Smooth muscle cell (in vitro differentiated cells): ENCODE data around the gene IL15. TPM values are rescaled to one million over a fixed set of nuclear protein-coding genes. Genes with fewer than 3 reads are reported as not detected.

Experiments
- DNase-seq: peaks from one replicate; lab custom pipeline; 2025; ENCODE audit not compliant: unreplicated experiment; lab: John Stamatoyannopoulos, UW
- H2AFZ ChIP-seq: fragments of 200-600 bp; sonication (generic); 2 replicates; pipeline ENCODE4 v1.6.0; 2016; ENCODE audit warnings: antibody characterized with exemption, low read depth, mild to moderate bottlenecking
- H3F3A ChIP-seq: fragments of 200-600 bp; sonication (generic); 2 replicates; pipeline ENCODE4 v1.6.0; 2017; ENCODE audit warnings: antibody characterized with exemption, low read depth
- H3K27ac ChIP-seq: fragments of 200-600 bp; sonication (generic); 2 replicates; pipeline ENCODE4 v1.5.1; 2016; ENCODE audit warnings: low read depth, mild to moderate bottlenecking
- H3K27me3 ChIP-seq: fragments of 200-600 bp; sonication (generic); 2 replicates; pipeline ENCODE4 v1.6.1; 2016; ENCODE audit warnings: low read depth, mild to moderate bottlenecking
- H3K36me3 ChIP-seq: fragments of 200-600 bp; sonication (generic); 2 replicates; pipeline ENCODE4 v1.5.1; 2016; ENCODE audit warnings: low read depth
- H3K4me1 ChIP-seq: fragments of 200-600 bp; sonication (generic); 2 replicates; pipeline ENCODE4 v1.5.1; 2016; ENCODE audit warnings: low read depth
- H3K4me2 ChIP-seq: fragments of 200-600 bp; sonication (generic); 2 replicates; pipeline ENCODE4 v1.6.0; 2016; ENCODE audit warnings: mild to moderate bottlenecking
- H3K4me3 ChIP-seq: fragments of 200-600 bp; sonication (generic); 2 replicates; pipeline ENCODE4 v1.5.1; 2016; ENCODE audit warnings: mild to moderate bottlenecking
- H3K79me2 ChIP-seq: fragments of 200-600 bp; sonication (generic); 2 replicates; pipeline ENCODE4 v1.6.0; 2016; ENCODE audit warnings: low read depth, mild to moderate bottlenecking
- H3K9ac ChIP-seq: fragments of 200-600 bp; sonication (generic); 2 replicates; pipeline ENCODE4 v1.6.0; 2016; ENCODE audit warnings: low read depth
- H3K9me3 ChIP-seq: fragments of 200-600 bp; sonication (generic); replicated peaks from 2 replicates; pipeline ENCODE4 v1.5.1; 2016; ENCODE audit warnings: low read depth
- H4K20me1 ChIP-seq: fragments of 200-600 bp; sonication (generic); 2 replicates; pipeline ENCODE4 v1.6.0; 2016; ENCODE audit warnings: low read depth
- CTCF ChIP-seq: fragments of 200-600 bp; sonication (generic); IDR thresholded peaks from 2 replicates; pipeline ENCODE4 v1.5.1; 2017; ENCODE audit warnings: borderline replicate concordance, mild to moderate bottlenecking, antibody characterized with exemption; ENCODE audit not compliant: insufficient read depth, poor library complexity, severe bottlenecking
- WGBS: methylation state at CpG from one replicate; pipeline ENCODE4 v1.1.7; 2016; ENCODE audit warnings: low lambda C conversion rate; 5-methylcytosine and 5-hydroxymethylcytosine counted together
- polyA plus RNA-seq: library from polyadenylated mRNA; unstranded; fragments of >200 nt; fragmentation: Nextera tagmentation; extraction: Ambion mirVana; gene quantifications from 2 replicates; pipeline ENCODE4 v1.2.1, GENCODE V29; 2016
- total RNA-seq: library from RNA; depleted of rRNA; stranded (reverse); fragments of >200 nt; gene quantifications from 2 replicates; pipeline ENCODE4 v1.2.3, GENCODE V29; 2014

Gene IL15
- total and polyA plus RNA-seq, 2 experiments from 2014 or later = 0.73 to 2.2 TPM

DNA sequence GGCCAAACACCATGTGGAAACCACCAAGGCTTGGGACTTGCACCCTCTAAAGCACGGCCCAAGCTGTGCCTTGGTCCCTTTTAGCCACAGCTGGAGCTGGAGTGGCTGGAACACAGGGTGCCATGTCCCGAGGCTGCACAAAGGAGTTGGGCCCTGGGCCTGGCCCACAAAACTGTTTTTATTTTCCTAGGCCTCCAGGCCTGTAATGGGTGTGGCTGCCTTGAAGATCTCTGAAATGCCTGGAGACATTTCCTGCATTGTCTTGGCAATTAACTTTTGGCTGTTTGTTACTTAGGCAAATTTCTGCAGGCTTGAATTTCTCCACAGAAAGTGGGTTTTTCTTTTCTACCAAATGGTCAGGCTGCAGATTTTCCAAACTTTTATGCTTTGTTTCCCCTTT is 55.7 kb downstream of the IL15 start:
- H2AFZ ChIP-seq = no peak overlapping the region
- 80% methylated on average over 2 of the region's 2 CpGs for WGBS

GRCh38 chr4:141697116-141697515 is 60.7 kb downstream of the IL15 start:
- TF ChIP-seq CTCF = no peak

More for the DNA sequence above, 55.7 kb downstream of the IL15 start:
- no peak for TF ChIP-seq CTCF
- Histone ChIP-seq H3K9ac (no peak overlapping the region), H3K27ac (no peak overlapping the region), H3K9me3 (no peaks in the 10 kb centered on the region), H3K4me2 (no peak overlapping the region), H3K36me3 (no peaks in the 10 kb centered on the region), H3K27me3 (no peaks in the 10 kb centered on the region), H3K79me2 (no peaks in the 10 kb centered on the region), H3F3A (no peaks in the 10 kb centered on the region), H4K20me1 (no peaks in the 10 kb centered on the region), H3K4me1 (no peaks in the 10 kb centered on the region), H3K4me3 (no peak overlapping the region)
- DNase-seq = no peak

DNA sequence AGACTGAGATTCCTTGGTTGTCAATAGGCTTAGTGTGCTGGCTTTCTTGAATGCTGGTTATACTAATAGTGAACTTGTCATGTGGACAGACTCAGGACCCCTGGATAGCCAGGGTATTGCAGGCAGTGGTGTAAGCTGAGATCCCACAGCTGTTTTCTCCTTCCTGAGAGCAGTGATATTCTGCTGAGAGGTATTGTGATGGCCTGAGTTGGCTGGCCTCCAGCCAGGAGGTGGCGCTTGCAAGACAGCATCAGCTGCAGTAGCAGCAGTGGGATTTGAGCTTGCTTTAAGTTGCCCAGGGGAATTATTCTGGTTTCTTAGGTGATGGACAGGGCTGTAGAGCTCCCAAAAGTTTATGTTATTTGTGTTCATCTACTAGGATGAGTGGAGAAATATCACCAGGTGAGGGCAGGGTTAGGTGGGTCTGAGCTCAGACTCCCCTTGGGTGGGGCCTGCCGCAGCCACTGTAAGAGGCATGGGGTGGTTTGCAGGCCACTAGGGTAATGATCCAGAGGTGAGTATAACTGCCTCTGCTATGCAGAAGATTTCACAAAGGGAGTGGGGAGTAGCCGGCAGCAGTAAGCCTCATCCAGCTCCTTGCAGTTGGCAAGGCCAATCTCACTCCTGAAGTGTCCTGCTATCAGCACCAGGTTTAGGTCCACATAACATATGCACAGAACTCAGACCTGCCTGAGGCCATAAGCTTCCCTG is 66.2 kb downstream of the IL15 start:
- H3K36me3 ChIP-seq = no peaks in the 10 kb centered on the region
- H3K79me2 ChIP-seq = no peaks in the 10 kb centered on the region
- WGBS = 96% methylated on average over 3 of the region's 3 CpGs
- no peaks in the 10 kb centered on the region for H3K4me1 ChIP-seq
- H3K9me3 ChIP-seq = peaks cover 11% of the 10 kb centered on the region
- no peak overlapping the region for H2AFZ ChIP-seq
- H3K4me2 ChIP-seq = no peak overlapping the region
- H3K27ac ChIP-seq = no peak overlapping the region
- TF ChIP-seq CTCF = no peak
- DNase-seq = no peak
- H3K27me3 ChIP-seq = no peaks in the 10 kb centered on the region
- H3F3A ChIP-seq = no peaks in the 10 kb centered on the region
- no peaks in the 10 kb centered on the region for H4K20me1 ChIP-seq
- no peak overlapping the region for H3K9ac ChIP-seq
- H3K4me3 ChIP-seq = no peak overlapping the region

More at GRCh38 chr4:141697116-141697515, 60.7 kb downstream of the IL15 start:
- Histone ChIP-seq H4K20me1 (no peaks in the 10 kb centered on the region), H3K27ac (no peak overlapping the region), H3F3A (no peaks in the 10 kb centered on the region), H3K9ac (no peak overlapping the region), H3K4me3 (no peak overlapping the region), H3K27me3 (no peaks in the 10 kb centered on the region), H2AFZ (no peak overlapping the region), H3K79me2 (no peaks in the 10 kb centered on the region), H3K4me1 (no peaks in the 10 kb centered on the region), H3K4me2 (no peak overlapping the region), H3K36me3 (no peaks in the 10 kb centered on the region), H3K9me3 (no peaks in the 10 kb centered on the region)
- 71% methylated on average over 2 of the region's 2 CpGs for WGBS
- DNase-seq = no peak

DNA sequence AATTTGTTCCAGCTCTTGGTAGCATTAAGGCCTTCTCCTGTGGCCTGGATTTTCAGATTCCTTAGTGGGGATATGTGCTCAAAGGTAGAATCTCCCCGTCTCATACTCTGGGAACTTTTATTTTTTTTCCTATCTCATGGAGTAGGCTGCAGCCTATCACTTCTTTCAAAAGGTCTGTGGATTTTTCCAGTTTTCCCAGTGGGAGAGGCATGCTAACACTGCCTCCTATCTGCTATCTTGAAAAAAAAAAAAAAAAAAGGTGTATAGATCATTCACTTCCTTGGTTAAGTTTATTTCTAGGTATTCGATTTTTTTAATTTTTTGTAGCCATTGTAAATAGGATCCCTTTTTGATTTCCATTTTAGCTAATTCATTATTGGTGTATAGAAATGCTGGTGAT is 67.1 kb downstream of the IL15 start:
- WGBS = 79% methylated on average over 2 of the region's 2 CpGs

More for the DNA sequence above, 67.1 kb downstream of the IL15 start:
- TF ChIP-seq CTCF = no peak
- peaks cover 11% of the 10 kb centered on the region for H3K9me3 ChIP-seq
- no peak overlapping the region for H3K4me3 ChIP-seq
- no peak for DNase-seq
- no peaks in the 10 kb centered on the region for H3K36me3 ChIP-seq
- no peak overlapping the region for H3K9ac ChIP-seq
- H3K4me2 ChIP-seq = no peak overlapping the region
- H2AFZ ChIP-seq = no peak overlapping the region
- H3K79me2 ChIP-seq = no peaks in the 10 kb centered on the region
- no peaks in the 10 kb centered on the region for H4K20me1 ChIP-seq
- H3K4me1 ChIP-seq = no peaks in the 10 kb centered on the region
- H3F3A ChIP-seq = no peaks in the 10 kb centered on the region
- H3K27ac ChIP-seq = no peak overlapping the region
- H3K27me3 ChIP-seq = no peaks in the 10 kb centered on the region
